ENCODE results near the gene C1orf35. TPM values are rescaled to one million over a fixed set of nuclear protein-coding genes. Genes with fewer than 3 reads are reported as not detected.
A peak's percentile ranks its signal among the peaks of the same experiment; 100 is the strongest.

C1orf35 gene
- total and polyA plus RNA-seq, 9 of the 15 experiments (the other 6 are each of a cell fraction or from before 2014, with no cell fraction given): 3.2 to 48.7 (median 12.5) TPM

DNA sequence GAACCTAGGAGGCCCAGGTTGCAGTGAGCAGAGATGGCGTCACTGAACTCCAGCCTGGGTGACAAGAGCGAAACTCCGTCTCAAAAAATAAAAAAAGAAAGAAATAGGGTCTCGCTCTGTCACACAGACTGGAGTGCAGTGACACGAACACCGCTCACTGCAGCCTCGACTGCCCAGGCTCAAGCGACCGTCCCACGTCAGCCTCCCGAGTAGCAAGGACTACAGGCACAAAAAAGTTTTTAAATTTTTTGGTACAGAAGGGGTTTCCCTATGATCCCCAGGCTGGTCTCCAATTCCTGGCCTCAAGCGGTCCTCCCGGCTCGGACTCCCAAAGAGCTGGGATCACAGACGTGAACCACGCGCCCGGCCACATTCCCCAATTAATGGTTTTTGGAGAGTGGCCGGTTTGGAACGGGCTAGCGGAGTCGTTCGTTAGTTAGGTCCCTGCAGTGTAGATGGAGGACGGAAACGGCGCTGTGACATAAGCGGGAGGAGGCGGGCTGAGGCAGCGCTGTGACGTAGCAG is 36.3 kb upstream of the C1orf35 start (continued):
- TF ChIP-seq, protein P1, sequence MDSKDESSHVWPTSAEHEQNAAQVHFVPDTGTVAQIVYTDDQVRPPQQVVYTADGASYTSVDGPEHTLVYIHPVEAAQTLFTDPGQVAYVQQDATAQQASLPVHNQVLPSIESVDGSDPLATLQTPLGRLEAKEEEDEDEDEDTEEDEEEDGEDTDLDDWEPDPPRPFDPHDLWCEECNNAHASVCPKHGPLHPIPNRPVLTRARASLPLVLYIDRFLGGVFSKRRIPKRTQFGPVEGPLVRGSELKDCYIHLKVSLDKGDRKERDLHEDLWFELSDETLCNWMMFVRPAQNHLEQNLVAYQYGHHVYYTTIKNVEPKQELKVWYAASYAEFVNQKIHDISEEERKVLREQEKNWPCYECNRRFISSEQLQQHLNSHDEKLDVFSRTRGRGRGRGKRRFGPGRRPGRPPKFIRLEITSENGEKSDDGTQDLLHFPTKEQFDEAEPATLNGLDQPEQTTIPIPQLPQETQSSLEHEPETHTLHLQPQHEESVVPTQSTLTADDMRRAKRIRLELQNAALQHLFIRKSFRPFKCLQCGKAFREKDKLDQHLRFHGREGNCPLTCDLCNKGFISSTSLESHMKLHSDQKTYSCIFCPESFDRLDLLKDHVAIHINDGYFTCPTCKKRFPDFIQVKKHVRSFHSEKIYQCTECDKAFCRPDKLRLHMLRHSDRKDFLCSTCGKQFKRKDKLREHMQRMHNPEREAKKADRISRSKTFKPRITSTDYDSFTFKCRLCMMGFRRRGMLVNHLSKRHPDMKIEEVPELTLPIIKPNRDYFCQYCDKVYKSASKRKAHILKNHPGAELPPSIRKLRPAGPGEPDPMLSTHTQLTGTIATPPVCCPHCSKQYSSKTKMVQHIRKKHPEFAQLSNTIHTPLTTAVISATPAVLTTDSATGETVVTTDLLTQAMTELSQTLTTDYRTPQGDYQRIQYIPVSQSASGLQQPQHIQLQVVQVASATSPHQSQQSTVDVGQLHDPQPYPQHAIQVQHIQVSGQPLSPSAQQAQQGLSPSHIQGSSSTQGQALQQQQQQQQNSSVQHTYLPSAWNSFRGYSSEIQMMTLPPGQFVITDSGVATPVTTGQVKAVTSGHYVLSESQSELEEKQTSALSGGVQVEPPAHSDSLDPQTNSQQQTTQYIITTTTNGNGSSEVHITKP (IDR thresholded peaks at IDR 0.05; ENCODE audit: partially characterized antibody): peak; percentile 29
- no peak for TF ChIP-seq ZNF165 (CRISPR knock-in tag; IDR thresholded peaks at IDR 0.05; ENCODE audit: borderline replicate concordance)
- no peak for TF ChIP-seq ASH1L (IDR thresholded peaks at IDR 0.05; ENCODE audit: borderline replicate concordance, low read depth, partially characterized antibody)
- 0 out of 4 replicates have a peak, but pooled peaks of 1 of the 2 experiments have one; percentile 10 for TF ChIP-seq TRIM24 (IDR thresholded peaks at IDR 0.05)
- TF ChIP-seq, protein P2, sequence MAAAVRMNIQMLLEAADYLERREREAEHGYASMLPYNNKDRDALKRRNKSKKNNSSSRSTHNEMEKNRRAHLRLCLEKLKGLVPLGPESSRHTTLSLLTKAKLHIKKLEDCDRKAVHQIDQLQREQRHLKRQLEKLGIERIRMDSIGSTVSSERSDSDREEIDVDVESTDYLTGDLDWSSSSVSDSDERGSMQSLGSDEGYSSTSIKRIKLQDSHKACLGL (CRISPR knock-in tag; IDR thresholded peaks at IDR 0.05; ENCODE audit: borderline replicate concordance, poor library complexity, severe bottlenecking): no peak
- peak; percentile 69 for TF ChIP-seq RBFOX2 (IDR thresholded peaks at IDR 0.05; ENCODE audit: low read depth, low read length)
- no peak for TF ChIP-seq FIP1L1 (IDR thresholded peaks at IDR 0.05; ENCODE audit: low read depth, low read length, poor library complexity, severe bottlenecking)
- TF ChIP-seq POLR2AphosphoS2 (IDR thresholded peaks at IDR 0.05; ENCODE audit: low read length): peak; percentile 73; the same call in 1 of the 2 replicates
- TF ChIP-seq, protein P3, sequence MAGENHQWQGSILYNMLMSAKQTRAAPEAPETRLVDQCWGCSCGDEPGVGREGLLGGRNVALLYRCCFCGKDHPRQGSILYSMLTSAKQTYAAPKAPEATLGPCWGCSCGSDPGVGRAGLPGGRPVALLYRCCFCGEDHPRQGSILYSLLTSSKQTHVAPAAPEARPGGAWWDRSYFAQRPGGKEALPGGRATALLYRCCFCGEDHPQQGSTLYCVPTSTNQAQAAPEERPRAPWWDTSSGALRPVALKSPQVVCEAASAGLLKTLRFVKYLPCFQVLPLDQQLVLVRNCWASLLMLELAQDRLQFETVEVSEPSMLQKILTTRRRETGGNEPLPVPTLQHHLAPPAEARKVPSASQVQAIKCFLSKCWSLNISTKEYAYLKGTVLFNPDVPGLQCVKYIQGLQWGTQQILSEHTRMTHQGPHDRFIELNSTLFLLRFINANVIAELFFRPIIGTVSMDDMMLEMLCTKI (IDR thresholded peaks at IDR 0.05; ENCODE audit: partially characterized antibody): no peak
- TF ChIP-seq NCOA2 (IDR thresholded peaks at IDR 0.05; ENCODE audit: partially characterized antibody in 2 of 2): no peak
- TF ChIP-seq PRMT5 (CRISPR knock-in tag; IDR thresholded peaks at IDR 0.05): no peak
- TF ChIP-seq ZZZ3 (IDR thresholded peaks at IDR 0.05): no peak
- TF ChIP-seq ZNF12 (CRISPR knock-in tag; IDR thresholded peaks at IDR 0.05): no peak
- TF ChIP-seq NEUROD1 (IDR thresholded peaks at IDR 0.05; ENCODE audit: borderline replicate concordance, low read depth, low read length, partially characterized antibody): no peak
- no peak for TF ChIP-seq ZNF347 (CRISPR knock-in tag; IDR thresholded peaks at IDR 0.05; ENCODE audit: low read depth)
- TF ChIP-seq, protein P4, sequence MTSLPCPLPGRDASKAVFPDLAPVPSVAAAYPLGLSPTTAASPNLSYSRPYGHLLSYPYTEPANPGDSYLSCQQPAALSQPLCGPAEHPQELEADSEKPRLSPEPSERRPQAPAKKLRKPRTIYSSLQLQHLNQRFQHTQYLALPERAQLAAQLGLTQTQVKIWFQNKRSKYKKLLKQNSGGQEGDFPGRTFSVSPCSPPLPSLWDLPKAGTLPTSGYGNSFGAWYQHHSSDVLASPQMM (CRISPR knock-in tag; IDR thresholded peaks at IDR 0.05): no peak
- no peak for TF ChIP-seq FOXK1 (CRISPR knock-in tag; IDR thresholded peaks at IDR 0.05; ENCODE audit: borderline replicate concordance)
- TF ChIP-seq XRCC3 (IDR thresholded peaks at IDR 0.05): no peak
- TF ChIP-seq, protein P5, sequence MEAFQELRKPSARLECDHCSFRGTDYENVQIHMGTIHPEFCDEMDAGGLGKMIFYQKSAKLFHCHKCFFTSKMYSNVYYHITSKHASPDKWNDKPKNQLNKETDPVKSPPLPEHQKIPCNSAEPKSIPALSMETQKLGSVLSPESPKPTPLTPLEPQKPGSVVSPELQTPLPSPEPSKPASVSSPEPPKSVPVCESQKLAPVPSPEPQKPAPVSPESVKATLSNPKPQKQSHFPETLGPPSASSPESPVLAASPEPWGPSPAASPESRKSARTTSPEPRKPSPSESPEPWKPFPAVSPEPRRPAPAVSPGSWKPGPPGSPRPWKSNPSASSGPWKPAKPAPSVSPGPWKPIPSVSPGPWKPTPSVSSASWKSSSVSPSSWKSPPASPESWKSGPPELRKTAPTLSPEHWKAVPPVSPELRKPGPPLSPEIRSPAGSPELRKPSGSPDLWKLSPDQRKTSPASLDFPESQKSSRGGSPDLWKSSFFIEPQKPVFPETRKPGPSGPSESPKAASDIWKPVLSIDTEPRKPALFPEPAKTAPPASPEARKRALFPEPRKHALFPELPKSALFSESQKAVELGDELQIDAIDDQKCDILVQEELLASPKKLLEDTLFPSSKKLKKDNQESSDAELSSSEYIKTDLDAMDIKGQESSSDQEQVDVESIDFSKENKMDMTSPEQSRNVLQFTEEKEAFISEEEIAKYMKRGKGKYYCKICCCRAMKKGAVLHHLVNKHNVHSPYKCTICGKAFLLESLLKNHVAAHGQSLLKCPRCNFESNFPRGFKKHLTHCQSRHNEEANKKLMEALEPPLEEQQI (IDR thresholded peaks at IDR 0.05): no peak
- TF ChIP-seq ZNF124 (CRISPR knock-in tag; IDR thresholded peaks at IDR 0.05): no peak
